ENCODE results near the gene ZNF367.

DNA sequence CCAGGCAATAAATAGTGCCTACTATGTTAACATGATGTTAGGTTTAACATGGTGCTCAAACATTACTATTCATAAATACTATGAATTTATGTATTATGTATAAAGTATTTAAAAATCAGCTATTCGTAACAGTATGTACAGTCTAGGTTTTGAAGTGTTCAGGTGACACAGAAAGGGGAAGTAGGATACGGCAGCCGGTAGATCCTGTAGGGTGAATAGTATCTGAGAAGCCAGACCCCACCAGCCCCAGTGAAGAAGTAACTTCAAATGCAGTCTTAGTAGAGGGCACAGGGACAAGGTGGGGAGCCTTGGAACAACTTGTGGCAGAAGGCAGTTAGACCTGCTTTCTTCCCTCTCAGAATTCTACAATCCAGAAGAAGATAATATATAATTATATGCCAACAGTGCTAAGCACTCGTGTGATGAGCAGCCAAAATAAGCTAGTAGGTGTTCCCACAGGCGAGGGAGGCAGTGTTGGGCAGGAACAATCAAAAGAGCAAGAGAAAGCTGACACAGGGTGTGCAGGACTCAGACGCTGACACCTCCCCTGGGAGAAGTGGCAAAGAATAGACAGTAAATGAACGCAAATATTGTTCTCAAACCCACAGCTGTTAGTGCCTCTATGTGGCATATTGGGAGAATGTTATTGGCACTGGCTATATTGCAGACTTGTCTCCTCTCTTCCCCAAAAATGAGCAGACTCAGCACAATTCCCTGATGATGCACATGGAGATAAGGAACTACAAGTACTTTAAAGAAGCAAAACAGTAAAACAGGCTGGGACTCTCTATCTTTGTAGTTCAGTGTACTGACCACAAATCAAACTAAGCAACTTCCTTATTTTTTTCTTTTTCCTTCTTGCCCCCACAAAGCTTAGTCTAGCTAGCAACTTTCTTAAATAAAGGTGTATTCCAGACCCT lies 4.6 kb downstream of the ZNF367 start:
- no peak for TF ChIP-seq CTCF (IDR thresholded peaks at IDR 0.05)
- no peak for TF ChIP-seq POLR2A (IDR thresholded peaks at IDR 0.05)

Measured in vagina (tissue), 2 donors.